NCI-H2227 (cell line): ENCODE data around the gene ARID5B.
"Not testable (repeated sequence)": the region's sequence is repeated elsewhere in the genome, so short reads cannot be mapped to it uniquely, and the experiment has no call there.

Experiments
- DNase-seq: peaks from one replicate; lab custom pipeline; 2025; ENCODE audit not compliant: unreplicated experiment; lab: John Stamatoyannopoulos, UW

The ARID5B gene, protein sequence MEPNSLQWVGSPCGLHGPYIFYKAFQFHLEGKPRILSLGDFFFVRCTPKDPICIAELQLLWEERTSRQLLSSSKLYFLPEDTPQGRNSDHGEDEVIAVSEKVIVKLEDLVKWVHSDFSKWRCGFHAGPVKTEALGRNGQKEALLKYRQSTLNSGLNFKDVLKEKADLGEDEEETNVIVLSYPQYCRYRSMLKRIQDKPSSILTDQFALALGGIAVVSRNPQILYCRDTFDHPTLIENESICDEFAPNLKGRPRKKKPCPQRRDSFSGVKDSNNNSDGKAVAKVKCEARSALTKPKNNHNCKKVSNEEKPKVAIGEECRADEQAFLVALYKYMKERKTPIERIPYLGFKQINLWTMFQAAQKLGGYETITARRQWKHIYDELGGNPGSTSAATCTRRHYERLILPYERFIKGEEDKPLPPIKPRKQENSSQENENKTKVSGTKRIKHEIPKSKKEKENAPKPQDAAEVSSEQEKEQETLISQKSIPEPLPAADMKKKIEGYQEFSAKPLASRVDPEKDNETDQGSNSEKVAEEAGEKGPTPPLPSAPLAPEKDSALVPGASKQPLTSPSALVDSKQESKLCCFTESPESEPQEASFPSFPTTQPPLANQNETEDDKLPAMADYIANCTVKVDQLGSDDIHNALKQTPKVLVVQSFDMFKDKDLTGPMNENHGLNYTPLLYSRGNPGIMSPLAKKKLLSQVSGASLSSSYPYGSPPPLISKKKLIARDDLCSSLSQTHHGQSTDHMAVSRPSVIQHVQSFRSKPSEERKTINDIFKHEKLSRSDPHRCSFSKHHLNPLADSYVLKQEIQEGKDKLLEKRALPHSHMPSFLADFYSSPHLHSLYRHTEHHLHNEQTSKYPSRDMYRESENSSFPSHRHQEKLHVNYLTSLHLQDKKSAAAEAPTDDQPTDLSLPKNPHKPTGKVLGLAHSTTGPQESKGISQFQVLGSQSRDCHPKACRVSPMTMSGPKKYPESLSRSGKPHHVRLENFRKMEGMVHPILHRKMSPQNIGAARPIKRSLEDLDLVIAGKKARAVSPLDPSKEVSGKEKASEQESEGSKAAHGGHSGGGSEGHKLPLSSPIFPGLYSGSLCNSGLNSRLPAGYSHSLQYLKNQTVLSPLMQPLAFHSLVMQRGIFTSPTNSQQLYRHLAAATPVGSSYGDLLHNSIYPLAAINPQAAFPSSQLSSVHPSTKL

DNA sequence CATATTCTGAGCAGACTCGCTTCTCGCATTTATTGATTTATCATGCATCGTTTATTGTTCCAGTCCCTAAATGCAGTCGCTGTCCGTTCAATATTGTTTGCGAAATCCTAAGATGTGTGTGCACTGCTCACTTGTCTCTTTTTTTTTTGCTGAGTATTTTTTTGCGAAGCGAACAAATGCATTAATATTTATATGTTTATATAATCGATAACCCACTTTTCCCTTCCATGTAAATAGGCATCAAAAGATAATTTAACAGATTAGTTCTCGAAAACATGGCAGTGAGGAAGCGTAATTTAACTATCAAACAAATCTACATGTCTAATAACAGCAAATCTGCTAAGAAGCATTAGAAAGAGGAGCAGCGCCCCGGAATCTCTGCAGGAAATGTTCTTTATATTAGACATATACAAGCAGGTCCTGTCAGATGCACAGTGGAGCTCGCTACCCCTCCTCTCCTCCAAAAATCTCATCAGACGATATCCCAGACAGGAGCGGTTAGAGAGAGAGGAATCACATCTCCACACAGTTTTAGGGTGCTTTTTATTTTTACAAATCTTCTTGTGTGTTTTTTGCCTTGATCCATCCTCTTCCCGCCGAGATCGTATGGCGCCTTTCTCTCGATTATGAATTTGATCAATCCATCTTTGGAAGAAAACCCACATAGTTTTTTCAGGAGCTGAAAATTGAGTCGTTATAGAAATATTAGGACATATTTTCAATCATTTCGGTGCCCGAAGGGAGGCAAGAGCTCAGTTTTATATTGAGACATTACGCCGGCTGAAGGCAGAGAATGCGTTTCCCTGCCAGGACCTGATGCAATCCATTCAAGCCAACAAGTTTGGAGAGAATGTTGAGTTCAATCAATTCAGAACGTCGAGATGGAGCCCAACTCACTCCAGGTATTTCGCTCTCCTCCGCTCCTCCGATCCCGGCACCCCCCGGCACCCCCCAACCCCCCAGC lies at the start of gene ARID5B:
Gene ARID5B (plus strand): TSS at position 871 of the 964 bp plus-strand sequence. CDS start 11 bp downstream, at position 882.
- peak; percentile 59 for DNase-seq

DNA sequence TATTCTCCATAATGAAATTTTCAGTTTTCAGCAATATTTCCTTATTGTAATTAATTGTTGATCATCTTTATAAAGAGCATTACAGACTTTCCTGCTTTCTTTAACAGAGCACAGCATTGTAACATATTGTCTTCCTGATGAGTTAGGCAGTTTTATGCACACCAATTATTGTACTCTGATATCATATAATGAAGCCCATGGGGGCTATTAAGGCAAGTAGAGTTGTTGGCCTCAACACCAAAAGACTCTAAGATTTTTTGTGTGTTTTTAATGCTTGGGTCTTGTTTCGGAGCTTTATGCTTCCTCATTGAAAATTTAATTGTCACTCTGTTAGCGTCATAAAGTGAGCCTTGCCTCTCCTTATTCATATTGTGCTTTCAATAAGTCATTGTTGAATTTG lies 49.2 kb upstream of the ARID5B start:
- DNase-seq = no peak

DNA sequence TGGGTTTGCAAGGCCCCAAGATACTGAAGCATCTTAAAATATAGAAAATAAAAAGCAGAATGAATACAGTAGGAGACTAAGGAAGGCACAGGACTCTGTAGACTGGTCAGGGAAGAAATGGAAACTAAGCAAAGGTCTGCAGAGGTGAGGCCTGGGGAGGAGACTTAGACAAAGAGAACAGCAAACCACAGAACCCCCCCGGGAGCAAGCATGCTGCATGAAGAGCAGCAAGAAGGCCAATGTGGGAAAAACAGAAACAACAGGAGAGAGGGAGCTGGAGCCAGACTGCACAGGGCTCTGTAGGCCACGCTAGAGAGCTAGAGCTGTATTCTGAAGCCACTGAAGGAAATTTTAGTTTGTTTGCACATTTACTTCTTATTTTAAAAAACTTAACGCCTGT lies 45.7 kb upstream of the ARID5B start:
- no peak for DNase-seq

DNA sequence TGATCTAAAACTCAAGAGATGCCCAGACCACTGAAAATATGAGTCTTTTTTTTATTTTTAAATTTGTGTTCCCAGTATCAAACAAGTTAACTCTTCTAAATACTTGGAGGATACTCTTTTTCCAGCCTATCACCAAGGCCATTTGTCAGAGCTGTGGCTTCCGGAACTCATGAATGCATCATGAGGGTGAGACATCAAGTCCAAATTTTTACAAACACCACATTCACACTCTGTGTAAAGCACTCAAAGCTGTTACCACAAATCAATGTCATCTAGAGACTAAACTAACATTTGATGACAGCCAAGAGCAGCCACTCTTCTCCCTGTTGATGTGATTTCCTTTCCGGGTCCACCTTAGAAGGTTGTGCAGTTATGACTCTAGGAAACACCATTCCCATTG lies 43.8 kb upstream of the ARID5B start:
- DNase-seq = no peak

DNA sequence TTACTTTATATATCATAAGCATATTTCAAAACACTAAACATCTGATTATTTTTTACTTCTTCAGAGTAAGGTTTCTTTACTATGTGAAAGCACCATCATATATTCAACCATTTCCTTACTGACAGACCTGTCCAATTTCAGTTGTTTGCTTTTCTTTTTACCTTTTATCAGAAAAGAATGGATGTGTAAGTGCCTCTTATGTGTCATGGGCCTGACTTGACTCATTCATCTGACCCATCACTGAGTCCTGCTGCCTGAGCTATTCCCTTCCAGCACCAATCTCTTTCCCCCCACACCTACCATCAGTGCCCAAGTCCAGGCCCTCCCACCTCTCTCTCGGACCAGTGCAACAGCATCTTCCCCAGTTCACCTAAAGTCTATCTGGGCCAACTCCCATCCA lies 41.7 kb upstream of the ARID5B start:
- no peak for DNase-seq

DNA sequence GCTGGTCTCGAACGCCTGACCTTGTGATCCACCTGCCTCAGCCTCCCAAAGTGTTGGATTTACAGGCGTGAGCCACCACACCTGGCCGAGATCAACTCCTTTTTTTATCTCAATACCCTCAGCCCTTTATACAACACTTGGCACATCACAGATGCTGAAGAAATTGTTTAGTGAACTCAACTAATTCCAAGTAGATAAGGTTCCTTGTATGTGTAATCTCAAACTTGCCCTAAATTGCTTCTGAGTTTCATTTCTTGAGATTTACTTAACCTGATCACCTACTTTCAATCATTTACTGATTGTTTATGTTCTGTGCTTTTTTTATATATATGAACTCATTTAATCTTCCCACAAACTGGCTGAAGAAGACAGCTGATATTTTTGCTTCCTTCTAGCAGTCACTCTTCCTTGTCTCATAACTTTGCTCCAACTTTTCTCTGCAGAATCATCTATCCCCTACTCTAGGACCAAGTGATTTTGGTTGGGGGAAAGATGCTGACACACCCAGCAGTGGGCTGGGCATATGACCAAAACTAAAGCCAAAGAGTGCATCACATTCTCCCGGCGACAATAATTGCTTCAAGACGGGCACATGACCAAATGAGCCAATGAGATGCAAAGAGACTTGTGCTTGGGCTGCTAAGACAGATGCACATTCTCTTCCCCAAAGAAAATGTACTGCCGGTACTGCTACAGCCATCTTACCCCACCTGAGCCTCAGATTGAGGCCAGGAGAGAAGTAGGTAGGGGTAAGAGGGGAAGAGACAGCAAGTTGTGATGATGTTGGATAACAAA lies 40.3 kb upstream of the ARID5B start:
- DNase-seq = no peak

DNA sequence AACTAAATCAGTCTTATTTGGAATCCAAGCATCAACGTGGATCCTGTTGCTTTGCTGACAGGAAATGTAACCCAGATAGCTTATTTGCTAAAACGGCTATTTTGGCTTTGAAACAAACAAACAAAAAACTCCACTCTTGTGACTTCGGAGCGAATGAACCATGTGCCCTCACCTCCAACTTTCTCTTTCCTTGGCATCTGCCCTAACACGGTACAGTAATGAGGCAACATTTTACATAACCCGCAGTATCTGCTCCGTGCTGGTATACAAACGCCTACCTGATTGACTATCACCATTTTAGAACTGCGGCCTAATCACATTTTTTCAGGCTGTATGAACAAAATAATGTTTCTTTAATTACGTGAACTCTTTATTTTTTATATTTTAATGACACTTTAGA lies 37.5 kb upstream of the ARID5B start:
- DNase-seq = no peak

DNA sequence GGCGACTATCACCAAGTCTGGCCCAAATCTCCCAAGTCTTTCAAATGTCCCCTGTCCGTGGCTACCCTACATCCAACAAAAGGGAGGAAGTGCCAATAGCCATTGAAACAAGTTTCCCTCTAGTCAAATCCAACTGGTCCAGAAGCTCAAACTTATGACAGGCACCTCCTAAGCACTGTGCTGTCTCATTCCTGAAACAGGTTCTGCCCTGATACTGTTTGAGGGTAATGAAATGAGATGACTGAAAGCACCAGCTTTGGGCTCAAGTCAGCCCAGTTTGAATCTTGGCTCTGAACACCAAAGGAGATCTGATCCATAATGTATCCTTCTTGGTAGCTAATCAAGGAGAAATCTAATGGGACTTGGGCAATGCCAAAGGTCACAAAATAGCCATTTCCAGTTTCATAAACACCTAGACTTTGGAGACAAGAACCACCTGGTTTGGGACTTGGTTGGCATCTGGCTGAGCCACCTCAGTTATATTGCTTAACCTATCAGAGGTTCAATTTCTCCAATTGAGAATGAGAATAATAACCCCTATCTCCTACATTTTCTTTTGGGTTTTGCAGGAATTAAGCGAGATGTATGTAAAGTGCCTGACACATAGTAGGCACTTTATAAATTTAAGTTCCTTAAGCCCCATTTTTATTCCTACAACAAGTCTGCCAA lies 34.7 kb upstream of the ARID5B start:
- DNase-seq = no peak

DNA sequence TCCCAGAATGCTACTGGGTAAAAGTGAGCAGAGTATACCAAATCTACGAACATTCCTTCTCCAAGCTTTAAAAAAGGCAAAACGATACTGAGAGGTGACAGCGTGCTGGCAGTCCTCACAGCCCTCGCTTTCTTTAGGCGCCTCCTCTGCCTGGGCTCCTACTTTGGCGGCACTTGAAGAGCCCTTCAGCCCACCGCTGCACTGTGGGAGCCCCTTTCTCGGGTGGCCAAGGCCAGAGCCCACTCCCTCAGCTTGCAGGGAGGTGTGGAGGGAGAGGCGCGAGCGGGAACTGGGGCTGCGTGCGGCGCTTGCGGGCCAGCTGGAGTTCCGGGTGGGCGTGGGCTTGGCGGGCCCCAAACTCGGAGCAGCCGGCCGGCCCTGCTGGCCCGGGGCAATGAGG lies 34.1 kb upstream of the ARID5B start:
- not testable (repeated sequence) for DNase-seq

DNA sequence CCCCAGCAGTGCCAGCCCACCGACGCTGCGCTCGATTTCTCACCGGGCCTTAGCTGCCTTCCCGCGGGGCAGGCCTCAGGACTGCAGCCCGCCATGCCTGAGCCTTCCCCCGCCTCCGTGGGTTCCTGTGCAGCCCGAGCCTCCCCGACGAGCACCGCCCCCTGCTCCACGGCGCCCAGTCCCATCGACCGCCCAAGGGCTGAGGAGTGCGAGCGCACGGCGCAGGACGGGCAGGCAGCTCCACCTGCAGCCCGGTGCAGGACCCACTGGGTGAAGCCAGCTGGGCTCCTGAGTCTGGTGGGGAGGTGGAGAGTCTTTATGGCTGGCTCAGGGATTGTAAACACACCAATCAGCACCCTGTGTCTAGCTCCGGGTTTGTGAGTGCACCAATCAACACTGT lies 33.7 kb upstream of the ARID5B start:
- DNase-seq = peak; percentile 2

DNA sequence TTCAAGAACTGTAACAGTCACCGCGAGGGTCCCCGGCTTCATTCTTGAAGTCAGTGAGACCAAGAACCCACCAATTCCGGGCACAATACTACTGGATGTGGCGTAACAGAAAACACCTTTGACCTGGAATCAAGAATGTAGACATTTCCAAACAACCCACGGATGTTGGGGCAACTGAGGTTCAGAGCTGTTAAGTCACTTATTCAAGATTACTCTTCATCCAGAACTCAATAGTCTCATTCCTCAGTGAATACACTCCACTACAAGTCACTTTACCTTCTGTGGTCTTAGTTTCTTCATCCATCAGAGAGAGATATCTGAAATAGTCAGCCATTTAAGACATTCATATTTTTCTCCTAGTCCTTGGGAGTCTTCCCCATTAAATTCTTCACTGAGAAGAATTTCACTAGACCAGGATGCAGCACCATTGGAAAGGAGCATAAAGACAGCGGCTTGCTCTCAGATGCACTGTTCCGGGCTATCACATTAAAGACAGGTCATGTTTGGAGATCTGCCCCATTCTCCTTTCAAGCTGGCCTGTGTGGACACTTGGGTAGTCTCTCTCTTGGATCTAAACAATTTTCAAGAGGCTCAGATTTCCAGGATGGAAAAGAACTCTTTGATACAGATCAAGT lies 32.3 kb upstream of the ARID5B start:
- no peak for DNase-seq

DNA sequence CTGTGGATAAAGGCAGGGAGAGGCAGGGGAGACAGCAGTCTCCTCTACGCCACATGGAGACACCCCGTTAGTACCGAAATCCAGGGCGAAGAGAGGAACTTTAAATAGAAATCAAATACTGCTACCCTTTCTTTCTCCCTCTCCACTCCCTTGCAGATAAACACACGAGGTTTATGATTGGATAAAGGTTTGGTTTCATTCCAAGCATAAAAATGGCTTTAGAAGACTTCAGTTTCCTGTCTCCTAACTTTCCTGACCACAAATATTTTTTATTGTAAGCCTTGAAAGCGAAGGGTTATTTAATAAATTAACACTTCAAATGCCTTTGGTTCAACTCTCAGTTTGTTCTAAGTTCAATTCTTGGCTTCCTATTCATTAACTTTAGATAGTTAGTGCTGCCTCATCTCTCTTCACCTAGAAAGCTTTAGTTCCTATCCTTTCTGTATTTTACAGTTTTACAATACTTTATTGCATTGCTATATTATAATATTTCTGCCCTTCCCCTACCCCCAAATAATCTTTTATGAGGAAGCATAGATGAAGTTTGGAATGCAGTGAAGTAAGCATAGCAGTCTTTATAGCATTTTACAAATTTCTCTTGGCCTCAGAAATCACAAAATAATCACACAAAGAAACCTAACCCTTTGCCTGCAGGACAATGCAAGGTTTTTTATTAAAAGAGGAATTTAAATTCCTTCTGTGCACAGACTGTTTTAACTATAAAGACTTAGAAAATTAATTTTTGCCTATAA lies 31.5 kb upstream of the ARID5B start:
- no peak for DNase-seq

DNA sequence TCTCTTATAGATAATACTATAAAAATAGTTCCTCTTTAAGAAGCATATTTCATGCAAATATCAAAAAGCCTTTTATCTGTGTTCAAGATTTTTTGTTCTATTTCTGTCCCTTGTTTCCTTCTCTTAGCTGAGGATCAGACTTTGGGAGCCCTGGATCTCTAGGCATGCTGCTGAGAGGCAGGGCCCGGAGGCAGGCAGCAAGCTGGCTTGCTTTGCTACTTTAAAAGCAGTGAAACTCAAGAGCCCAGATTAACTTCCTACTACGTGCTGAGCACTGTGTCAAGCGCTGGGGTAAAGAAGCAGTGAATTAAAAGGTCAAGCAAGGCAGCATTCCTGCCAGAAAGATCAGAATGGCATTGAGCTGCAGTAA lies 31.0 kb upstream of the ARID5B start:
- DNase-seq = no peak

DNA sequence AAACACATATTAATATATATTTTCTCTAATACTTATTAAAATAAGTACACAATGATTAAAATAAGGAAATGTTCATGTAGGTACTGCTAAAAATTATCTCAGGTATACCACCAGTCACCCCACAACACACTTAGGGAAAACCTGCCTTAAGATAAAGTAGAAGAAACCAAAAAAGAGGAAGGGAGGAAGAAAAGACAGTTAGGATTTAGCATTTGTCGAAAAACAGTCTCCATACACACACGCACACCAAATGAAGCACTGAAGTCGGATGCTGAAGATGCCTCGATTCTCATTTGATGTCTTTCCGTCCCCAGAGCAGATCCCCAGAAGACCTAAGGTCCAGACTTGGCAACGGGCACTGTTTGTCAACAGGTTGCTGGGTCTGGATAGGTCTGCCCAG lies 30.0 kb upstream of the ARID5B start:
- DNase-seq = no peak

DNA sequence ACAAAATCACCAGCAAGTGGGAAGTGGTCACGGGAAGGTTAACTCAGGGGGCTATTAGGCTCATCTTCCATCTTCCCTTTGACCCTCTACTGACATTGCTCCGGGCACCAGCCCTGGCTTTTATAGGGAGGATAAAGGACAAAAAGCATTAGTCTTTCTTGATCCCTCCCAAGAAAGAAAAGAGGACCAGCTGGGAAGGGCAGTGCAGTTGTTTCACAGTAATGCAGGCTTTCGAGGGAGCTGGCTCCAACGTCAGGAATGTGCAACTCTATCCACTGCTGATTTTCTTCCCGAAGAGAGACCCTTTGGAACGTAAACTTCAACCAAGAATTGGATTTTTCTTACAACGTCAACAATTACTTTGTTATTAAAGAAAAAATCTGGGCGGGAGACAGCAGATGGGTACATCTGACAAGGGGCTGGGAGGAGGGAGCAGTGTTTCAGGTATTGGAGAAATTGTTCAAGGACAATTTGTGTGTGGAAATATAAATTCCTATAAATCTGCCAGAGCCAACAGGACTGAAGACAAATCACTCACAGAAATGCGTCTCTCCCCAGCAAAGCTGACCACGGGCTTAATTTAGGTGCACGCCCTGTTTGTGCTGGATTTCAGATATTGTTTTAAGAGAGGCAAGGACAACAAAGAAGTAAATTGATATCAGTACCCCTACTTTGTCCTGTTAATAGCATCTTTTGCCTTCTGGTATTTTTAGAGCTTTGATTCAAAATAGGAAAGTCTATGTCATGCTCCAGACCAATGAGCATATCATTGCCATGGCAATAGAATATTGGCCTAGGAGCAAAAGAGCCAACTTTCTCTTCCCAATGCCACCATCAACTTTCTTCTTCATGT lies 23.4 kb upstream of the ARID5B start:
- no peak for DNase-seq

DNA sequence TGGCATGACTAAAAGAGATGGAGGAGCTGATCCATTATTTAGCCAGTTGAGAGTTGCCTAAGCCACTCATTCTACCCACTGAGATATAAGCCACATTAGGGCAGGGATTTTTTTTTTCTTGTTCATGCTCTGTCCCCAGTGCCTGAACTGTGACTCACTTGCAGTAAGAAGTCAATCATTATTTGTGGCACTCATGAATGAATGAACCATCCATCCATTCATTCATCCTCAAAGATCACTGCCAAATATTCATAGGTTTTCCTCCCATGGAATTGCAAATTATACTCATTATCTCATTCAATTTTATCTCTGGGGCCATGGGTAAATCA lies 22.8 kb upstream of the ARID5B start:
- DNase-seq = no peak
